IMR-90 (cell line): ENCODE measurements around the gene BRINP3. TPM values are rescaled to one million over a fixed set of nuclear protein-coding genes. Genes with fewer than 3 reads are reported as not detected.

ENCODE experiments used
- ATAC-seq: fragments of 200-7000 bp; cut with Tn5 transposase; 2 replicates; pipeline ENCODE4 v1.9.1; 2020; ENCODE audit warnings: low read depth, mild to moderate bottlenecking, moderate library complexity
- BruUV-seq: library from RNA; stranded (reverse); fragments of 400-500 nt; replicated peaks from 2 replicates; lab custom pipeline; 2021; lab: Mats Ljungman, UMichigan
- CTCF ChIA-PET: fragments of 300-600 bp; formaldehyde crosslinking; extraction: SDS; loops from one replicate; lab custom pipeline; 2021; ENCODE audit warnings: antibody characterized with exemption; lab: Yijun Ruan, JAX
- POLR2A ChIA-PET: fragments of 300-600 bp; sonication (Branson Sonifier 250); formaldehyde crosslinking; loops from one replicate; lab custom pipeline; 2022; ENCODE audit warnings: antibody characterized with exemption; ENCODE audit not compliant: unreplicated experiment; lab: Charles Lee
- DNase-seq: peaks from one replicate; pipeline ENCODE4 v3.0.0; 2013
- H2AFZ ChIP-seq: replicated peaks from 2 replicates; pipeline ENCODE3; 2013; ENCODE audit warnings: low read length, mild to moderate bottlenecking; ENCODE audit not compliant: poor library complexity
- H2AK5ac ChIP-seq: 2 replicates; pipeline ENCODE4 v1.6.1; 2013; ENCODE audit warnings: low read depth, low read length, inconsistent platforms
- H2AK9ac ChIP-seq: replicated peaks from 2 replicates; pipeline ENCODE3; 2013; ENCODE audit warnings: mild to moderate bottlenecking, low read depth, low read length, moderate library complexity; ENCODE audit not compliant: poor library complexity
- H2BK120ac ChIP-seq: 2 replicates; pipeline ENCODE4 v1.6.1; 2013; ENCODE audit warnings: low read depth, low read length, inconsistent platforms
- H2BK15ac ChIP-seq: 3 replicates; pipeline ENCODE4 v1.6.1; 2013; ENCODE audit warnings: low read depth, low read length, inconsistent platforms
- H2BK20ac ChIP-seq: 2 replicates; pipeline ENCODE4 v1.6.1; 2013; ENCODE audit warnings: low read depth, mild to moderate bottlenecking, inconsistent platforms, low read length, moderate library complexity
- H2BK5ac ChIP-seq: 2 replicates; pipeline ENCODE4 v1.6.1; 2013; ENCODE audit warnings: mild to moderate bottlenecking, low read depth, low read length, inconsistent platforms; ENCODE audit not compliant: poor library complexity, severe bottlenecking
- H3K14ac ChIP-seq: replicated peaks from 2 replicates; pipeline ENCODE4 v1.6.1; 2013; ENCODE audit warnings: low read depth, low read length, inconsistent platforms
- H3K18ac ChIP-seq: 2 replicates; pipeline ENCODE4 v1.6.1; 2013; ENCODE audit warnings: low read depth, low read length, control low read depth
- H3K23ac ChIP-seq: 2 replicates; pipeline ENCODE4 v1.6.1; 2013; ENCODE audit warnings: low read depth, low read length, inconsistent platforms
- H3K27ac ChIP-seq: 2 replicates; pipeline ENCODE4 v1.5.1; 2013; ENCODE audit warnings: mild to moderate bottlenecking, control low read depth, low read length; ENCODE audit not compliant: insufficient read depth
- H3K27me3 ChIP-seq: 2 replicates; pipeline ENCODE4 v1.6.1; 2013; ENCODE audit warnings: low read length; ENCODE audit not compliant: control insufficient read depth, insufficient read depth
- H3K36me3 ChIP-seq: 2 replicates; pipeline ENCODE4 v1.6.1; 2013; ENCODE audit warnings: low read length, mixed read lengths; ENCODE audit not compliant: control insufficient read depth, insufficient read depth
- H3K4ac ChIP-seq: 2 replicates; pipeline ENCODE4 v1.6.1; 2013; ENCODE audit warnings: low read depth, low read length, inconsistent platforms
- H3K4me1 ChIP-seq: 2 replicates; pipeline ENCODE4 v1.6.1; 2013; ENCODE audit warnings: low read length, mixed read lengths; ENCODE audit not compliant: control insufficient read depth, insufficient read depth
- H3K4me2 ChIP-seq: 2 replicates; pipeline ENCODE4 v1.6.1; 2013; ENCODE audit warnings: low read depth, mild to moderate bottlenecking, control low read depth, low read length, moderate library complexity
- H3K4me3 ChIP-seq: 2 replicates; pipeline ENCODE4 v1.5.1; 2013; ENCODE audit warnings: low read depth, mild to moderate bottlenecking, control low read depth, low read length, moderate library complexity; ENCODE audit not compliant: insufficient read depth
- H3K56ac ChIP-seq: 2 replicates; pipeline ENCODE4 v1.6.1; 2013; ENCODE audit warnings: low read length, inconsistent platforms; ENCODE audit not compliant: insufficient read depth; ENCODE audit errors: extremely low read depth
- H3K79me1 ChIP-seq, 2 experiments: 2 replicates each; pipeline ENCODE4 v1.6.1; 2013; ENCODE audit warnings: low read length in 2 of 2, inconsistent platforms in 1 of 2, low read depth in 1 of 2
- H3K9ac ChIP-seq: 2 replicates; pipeline ENCODE4 v1.6.1; 2013; ENCODE audit warnings: low read depth, low read length, control low read depth
- H3K9me1 ChIP-seq: 2 replicates; pipeline ENCODE4 v1.6.1; 2013; ENCODE audit warnings: low read length, inconsistent platforms; ENCODE audit not compliant: insufficient read depth
- H3K9me3 ChIP-seq: 2 replicates; pipeline ENCODE4 v1.6.1; 2013; ENCODE audit warnings: low read length; ENCODE audit not compliant: control insufficient read depth, insufficient read depth
- H4K20me1 ChIP-seq: 2 replicates; pipeline ENCODE4 v1.6.1; 2013; ENCODE audit warnings: low read length, inconsistent platforms; ENCODE audit not compliant: insufficient read depth
- H4K5ac ChIP-seq: 2 replicates; pipeline ENCODE4 v1.6.1; 2013; ENCODE audit warnings: mild to moderate bottlenecking, low read depth, low read length, control low read depth
- H4K8ac ChIP-seq, 2 experiments: 2 replicates each; pipeline ENCODE4 v1.6.1; 2013; ENCODE audit warnings: low read depth in 2 of 2, low read length in 2 of 2, control low read depth in 1 of 2, inconsistent platforms in 1 of 2
- H4K91ac ChIP-seq: 2 replicates; pipeline ENCODE4 v1.6.1; 2013; ENCODE audit warnings: low read depth, low read length, inconsistent platforms; ENCODE audit not compliant: insufficient read depth
- CEBPB ChIP-seq: IDR thresholded peaks from 2 replicates; pipeline ENCODE4 v1.6.1; 2012; ENCODE audit warnings: low read depth, low read length, improper control_type of control experiment
- MAFK ChIP-seq: IDR thresholded peaks from 2 replicates; pipeline ENCODE4 v1.6.1; 2012; ENCODE audit warnings: low read depth, low read length, improper control_type of control experiment
- WGBS, 2 experiments: methylation state at CpG; one replicate each; pipeline versions ENCODE4 v1.1.5 to v1.1.7; 2013; ENCODE audit warnings: missing lambda C conversion rate in 2 of 2; ENCODE audit not compliant: insufficient read length in 1 of 2; ENCODE audit errors: extremely low coverage in 2 of 2; 5-methylcytosine and 5-hydroxymethylcytosine counted together
- dilution Hi-C: fragments of 300-500 bp; cut with HindIII; formaldehyde crosslinking; loops from one replicate; pipeline ENCODE4 v1.14.3; 2018; ENCODE audit warnings: low sequenced_read_pairs; ENCODE audit not compliant: unreplicated experiment
- in situ Hi-C: fragments of 300-500 bp; cut with MboI; formaldehyde crosslinking; loops from 3 replicates; pipeline ENCODE4 v1.14.3; 2019; ENCODE audit warnings: low sequenced_read_pairs, inconsistent platforms, mixed read lengths
- intact Hi-C: fragments of 100-400 bp; cut with micrococcal nuclease; formaldehyde crosslinking; loops from 2 replicates; pipeline ENCODE4 v1.10.0; 2022
- polyA plus RNA-seq, 3 experiments: library from polyadenylated mRNA; depleted of rRNA; stranded (reverse); fragments of >200 nt; gene quantifications; 2 replicates each; pipeline ENCODE4 v1.2.3, GENCODE V29; 2012; ENCODE audit warnings: low replicate concordance in 1 of 3
- total RNA-seq: library from RNA; depleted of rRNA; stranded (reverse); fragments of >200 nt; gene quantifications from 2 replicates; pipeline ENCODE4 v1.2.3, GENCODE V29; 2012

Gene BRINP3
- total and polyA plus RNA-seq, 2 of the 4 experiments (the other 2 are of a cell fraction) = 0.15 to 0.36 TPM

GRCh38 chr1:190250368-190250767 is 227.3 kb downstream of the BRINP3 start:
- BruUV-seq = no TSS peak
- no CpG with 5 or more reads among the region's 2 CpGs for WGBS, 2 experiments
- H4K5ac ChIP-seq = no peak overlapping the region
- H4K20me1 ChIP-seq = no peaks in the 10 kb centered on the region
- no peak overlapping the region for H3K27ac ChIP-seq
- no peak overlapping the region for H2AK9ac ChIP-seq
- no peak for ATAC-seq
- no peaks in the 10 kb centered on the region for H3K4me1 ChIP-seq
- ChIA-PET CTCF (no interaction called here), POLR2A (no interaction called here)
- H3K4me3 ChIP-seq = no peak overlapping the region
- H2AFZ ChIP-seq = no peak overlapping the region
- no peak overlapping the region for H3K9ac ChIP-seq
- H4K8ac ChIP-seq = no peak overlapping the region
- TF ChIP-seq CEBPB = peak; percentile 74
- TF ChIP-seq MAFK = no peak
- H2AK5ac ChIP-seq = no peak overlapping the region
- H3K4me2 ChIP-seq = no peak overlapping the region
- no peak overlapping the region for H2BK5ac ChIP-seq
- H3K9me1 ChIP-seq = no peaks in the 10 kb centered on the region
- H2BK20ac ChIP-seq = no peak overlapping the region
- no peak overlapping the region for H4K91ac ChIP-seq
- no peak overlapping the region for H3K14ac ChIP-seq
- H3K4ac ChIP-seq = no peak overlapping the region
- H3K23ac ChIP-seq = no peak overlapping the region
- in situ Hi-C loops (no loop called here), intact Hi-C loops (no loop called here), dilution Hi-C loops (no loop called here)
- H3K56ac ChIP-seq = no peak overlapping the region
- H3K79me1 ChIP-seq = no peaks in the 10 kb centered on the region
- H3K9me3 ChIP-seq = no peaks in the 10 kb centered on the region
- no peaks in the 10 kb centered on the region for H3K36me3 ChIP-seq
- no peak overlapping the region for H2BK120ac ChIP-seq
- DNase-seq = no peak
- H3K27me3 ChIP-seq = no peaks in the 10 kb centered on the region
- no peak overlapping the region for H2BK15ac ChIP-seq
- H3K18ac ChIP-seq = no peak overlapping the region
